ELR (cell line): ENCODE measurements around the gene CEL.
"Not testable (repeated sequence)": the region's sequence is repeated elsewhere in the genome, so short reads cannot be mapped to it uniquely, and the experiment has no call there.

Experiments used
- DNase-seq: peaks from one replicate; pipeline ENCODE4 v3.0.0-alpha.2; 2015; ENCODE audit warnings: low read depth

CEL gene

DNA sequence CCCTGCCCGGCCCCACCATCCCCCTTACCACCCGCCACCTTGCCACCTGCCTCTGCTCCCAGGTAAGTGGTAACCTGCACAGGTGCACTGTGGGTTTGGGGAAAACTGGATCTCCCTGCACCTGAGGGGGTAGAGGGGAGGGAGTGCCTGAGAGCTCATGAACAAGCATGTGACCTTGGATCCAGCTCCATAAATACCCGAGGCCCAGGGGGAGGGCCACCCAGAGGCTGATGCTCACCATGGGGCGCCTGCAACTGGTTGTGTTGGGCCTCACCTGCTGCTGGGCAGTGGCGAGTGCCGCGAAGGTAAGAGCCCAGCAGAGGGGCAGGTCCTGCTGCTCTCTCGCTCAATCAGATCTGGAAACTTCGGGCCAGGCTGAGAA, at the start of gene CEL:
Gene CEL, plus strand, starts transcription at position 218 of the 382 bp plus-strand sequence. Its CDS starts 22 bp downstream, at position 240.
- DNase-seq, result not testable (repeated sequence)

DNA sequence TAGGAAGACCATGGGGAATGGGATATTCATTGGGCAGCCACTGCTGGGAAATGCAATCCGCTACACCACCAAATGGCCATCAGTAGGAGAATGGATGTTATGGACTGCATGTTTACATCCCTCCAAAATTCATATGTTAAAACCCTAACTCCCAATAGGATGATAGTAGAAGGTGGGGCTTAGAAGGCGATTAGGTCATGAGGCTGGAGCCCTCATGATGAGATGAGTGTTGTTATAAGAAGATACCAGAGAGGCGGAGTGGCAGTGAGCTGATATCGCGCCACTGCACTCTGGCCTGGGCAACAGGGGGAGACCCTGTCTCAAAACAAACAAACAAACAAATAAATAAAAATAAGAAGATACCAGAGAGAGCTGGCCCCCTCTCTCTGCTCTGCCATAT, 47.1 kb upstream of the CEL start:
- DNase-seq, result no peak

DNA sequence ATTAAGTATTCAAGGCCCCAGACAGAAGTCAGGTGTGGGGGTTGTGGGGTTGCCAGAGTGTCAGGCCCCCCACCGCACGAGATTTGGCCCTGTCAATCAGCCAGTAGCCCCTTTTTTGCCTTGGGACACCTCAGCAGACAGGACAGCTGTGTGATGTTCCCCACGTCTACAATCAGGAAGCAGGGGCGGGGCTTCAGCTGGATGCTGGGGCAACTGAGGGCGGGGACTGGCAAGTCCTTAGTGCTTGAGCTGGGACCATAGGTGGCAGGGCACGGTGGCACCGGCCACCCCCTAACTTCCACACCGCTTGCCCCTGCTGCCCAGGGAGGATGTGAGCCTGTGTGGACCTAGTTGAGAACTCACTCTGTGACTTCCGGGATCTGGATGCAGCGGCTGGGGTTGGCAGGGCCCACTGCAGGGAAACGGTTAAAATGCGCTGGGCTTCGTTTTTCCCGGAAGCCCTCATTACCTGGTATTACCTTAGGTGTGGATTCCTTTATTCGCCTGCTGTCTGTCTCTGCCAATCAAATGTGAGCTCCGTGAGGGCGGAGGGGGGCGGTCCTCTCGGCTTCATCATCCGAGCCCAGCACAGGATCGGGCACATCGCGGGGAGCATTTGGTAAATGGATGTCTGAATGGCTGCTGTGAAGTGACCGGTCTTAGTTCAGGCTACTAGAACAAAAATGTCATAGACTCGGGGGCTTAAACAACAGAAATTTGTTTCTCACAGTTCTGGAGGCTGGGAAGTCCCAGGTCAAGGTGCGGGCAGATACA, 38.5 kb upstream of the CEL start:
- peak; percentile 25 for DNase-seq

DNA sequence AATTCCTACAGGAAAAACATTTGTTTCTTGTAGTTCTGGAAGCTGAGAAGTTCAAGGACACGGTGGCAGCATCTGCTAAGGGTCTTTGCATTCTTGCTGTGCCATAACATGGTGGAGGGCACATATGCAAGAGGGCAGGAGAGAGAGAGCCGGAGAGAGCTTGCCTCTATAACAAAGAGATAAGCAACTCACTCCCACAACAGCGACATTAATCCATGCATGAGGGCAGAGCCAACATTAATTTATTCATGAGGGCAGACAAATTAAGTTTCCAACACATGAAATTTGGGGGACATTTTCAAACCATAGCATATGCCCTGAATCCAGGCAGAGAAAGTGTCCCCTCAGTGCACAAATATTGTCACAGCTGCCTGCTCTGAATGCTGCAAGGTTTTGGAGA, 35.4 kb upstream of the CEL start:
- no peak for DNase-seq

DNA sequence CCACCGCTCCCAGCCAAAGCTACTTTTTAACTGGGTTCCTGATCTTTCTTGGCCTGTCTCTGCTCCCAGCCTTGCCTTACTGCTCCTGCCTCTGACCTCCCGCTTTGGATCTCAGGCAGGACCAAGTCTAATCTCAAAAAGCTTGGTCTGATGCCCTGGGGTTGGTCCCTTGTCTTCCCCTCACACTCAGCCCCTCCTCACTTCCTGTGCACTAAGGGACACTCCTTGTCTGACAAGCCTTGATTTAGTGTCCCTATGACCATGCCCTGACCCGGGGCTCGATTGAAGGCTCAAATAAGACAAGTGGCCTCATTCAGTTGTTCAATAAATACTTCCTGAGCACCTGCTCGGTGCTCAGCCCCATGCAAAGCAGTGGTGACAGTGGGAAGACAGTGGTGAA, 34.6 kb upstream of the CEL start:
- no peak for DNase-seq

DNA sequence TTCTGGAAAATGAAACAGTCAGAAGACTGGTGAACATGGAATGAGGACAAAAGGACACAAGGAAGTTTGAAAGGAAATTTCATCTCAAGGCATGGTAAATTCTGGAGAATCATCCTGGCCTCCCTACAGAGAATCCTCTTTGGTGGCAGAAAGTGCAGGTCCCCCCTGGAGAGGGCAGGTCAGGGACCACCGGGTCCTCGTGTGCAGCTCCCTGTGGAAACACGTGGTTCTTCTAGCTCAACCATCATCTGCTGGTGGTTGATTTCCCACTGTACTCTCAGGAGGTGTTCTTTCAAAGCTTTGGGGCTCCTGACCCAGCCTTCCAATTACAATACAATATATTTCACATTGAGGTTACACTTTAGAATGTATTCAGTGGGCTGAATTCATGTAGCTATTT, 33.6 kb upstream of the CEL start:
- no peak for DNase-seq

DNA sequence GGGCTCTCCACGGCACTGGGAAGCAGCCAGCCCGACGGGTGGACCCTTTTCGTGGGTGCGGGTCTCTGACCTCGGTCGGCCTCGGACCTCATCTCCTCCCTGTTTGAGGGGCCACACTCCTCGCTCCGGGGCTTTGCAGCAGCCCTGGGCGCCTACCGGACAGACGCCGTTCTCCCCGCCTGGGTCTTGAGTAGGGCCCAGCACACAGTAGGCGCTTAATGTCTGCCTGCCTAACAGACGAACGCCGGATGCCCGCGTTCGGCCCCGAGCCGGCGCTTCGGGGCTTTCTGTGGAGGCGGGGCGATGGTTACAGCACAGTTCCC, 31.8 kb upstream of the CEL start:
- DNase-seq, result no peak

DNA sequence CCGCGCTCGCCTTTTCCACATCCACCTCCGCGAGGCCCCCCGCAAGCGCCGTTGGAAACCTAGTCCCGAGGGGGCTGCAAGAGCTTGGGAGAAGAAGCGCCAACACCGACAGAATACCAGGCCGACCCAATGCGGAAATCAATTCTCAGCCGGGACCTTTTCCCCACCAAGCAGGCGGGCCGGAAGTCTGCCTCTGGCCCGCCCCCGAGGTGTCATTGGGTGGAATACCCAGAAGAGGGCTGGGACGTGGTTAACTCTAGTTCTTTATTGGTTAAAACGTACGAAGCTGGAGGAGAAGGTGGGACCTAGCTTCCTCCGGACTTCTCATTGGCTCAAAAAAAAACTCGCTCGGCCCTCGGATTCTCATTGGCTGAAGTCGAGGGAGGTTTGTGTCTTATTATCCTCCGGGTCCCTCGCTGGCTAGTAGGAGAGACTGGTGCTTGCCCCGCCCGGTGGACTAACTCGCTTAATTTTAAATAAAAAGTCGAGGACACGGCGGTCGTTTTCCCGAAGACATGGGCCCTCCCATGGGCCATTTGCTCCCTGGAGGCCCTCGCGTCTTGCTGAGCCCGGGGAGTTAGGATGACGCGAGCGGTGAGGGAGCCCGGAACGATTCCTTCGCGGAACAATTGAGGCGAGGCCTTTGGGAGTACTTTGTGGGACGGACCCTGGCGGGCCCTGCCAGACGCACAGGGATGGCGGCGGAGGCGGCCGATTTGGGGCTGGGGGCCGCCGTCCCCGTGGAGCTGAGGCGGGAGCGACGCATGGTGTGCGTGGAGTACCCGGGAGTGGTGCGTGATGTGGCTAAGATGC, 31.3 kb upstream of the CEL start, which contains the start of gene GTF3C5:
Gene GTF3C5, plus strand, starts transcription at position 681 of the 813 bp plus-strand sequence. Its CDS starts 15 bp downstream, at position 696.
- DNase-seq, result peak; percentile 100

DNA sequence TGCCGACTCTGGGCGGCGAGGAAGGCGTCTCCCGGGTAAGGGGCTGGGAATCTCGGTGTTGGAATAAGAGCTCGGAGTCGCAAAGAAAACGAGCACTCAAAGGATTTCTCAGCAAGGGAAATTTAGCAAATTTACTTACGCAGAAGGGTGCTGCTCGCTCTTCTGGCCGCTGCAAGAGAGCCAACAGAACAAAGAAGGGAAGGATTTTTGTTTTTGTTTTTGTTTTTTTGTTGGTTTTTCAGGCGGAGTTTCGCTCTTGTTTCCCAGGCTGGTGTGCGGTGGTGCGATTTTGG, 30.7 kb upstream of the CEL start:
- no peak for DNase-seq

DNA sequence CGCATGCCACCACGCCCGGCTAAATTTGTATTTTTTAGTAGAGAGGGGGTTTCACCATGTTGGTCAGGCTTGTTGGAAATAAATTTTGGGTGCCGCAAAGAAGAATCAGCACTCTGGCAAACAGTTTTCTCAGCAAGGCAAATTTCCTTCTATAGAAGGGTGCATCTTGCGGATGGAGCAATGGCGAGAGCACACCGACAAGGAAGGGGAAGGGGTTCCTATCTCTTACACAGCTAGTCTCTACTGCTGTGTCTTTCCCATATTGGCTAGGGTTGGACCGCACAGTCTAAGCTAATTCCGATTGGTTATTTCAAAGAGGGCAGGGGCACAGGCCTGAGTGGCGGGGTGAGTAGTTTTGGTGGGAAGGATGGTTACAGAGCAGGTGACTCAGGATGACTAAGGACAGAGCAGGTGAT, 30.3 kb upstream of the CEL start:
- peak; percentile 41 for DNase-seq

DNA sequence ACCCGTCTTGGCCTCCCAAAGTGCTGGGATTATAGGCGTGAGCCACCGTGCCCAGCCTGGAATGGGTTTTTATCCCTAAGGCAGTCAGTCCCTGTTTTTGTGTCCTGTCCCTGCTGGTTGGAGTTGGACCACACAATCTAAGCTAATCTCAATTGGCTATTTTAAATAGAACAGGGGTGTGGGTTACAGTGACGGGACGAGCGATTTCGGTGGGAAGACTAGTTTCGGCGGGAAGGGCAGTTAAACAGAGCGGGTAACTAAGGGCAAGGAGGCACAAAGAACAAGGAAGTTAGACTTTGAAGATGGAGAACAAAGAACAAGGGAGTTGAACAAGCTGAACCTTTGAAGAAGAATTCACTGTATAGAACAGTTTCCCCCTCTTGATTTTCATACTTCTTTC, 29.6 kb upstream of the CEL start:
- DNase-seq, result no peak

DNA sequence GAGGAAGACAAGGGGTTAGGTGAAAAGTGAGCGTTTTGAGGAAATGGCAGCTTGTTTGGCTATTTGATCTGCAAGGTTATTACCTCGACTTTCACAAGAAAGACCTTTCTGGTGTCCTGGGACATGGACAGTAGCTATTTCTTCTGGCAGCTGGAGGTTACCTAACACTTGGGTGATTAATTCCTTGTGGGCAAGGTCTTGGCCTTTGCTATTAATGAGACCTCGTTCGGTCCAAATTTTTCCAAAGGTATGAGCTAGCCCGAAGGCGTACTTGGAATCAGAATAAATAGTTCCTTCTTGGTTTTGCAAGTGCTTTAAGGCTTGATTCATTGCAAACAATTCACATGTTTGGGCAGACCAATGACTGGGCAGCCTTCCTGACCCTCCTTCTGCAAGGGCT, 26.1 kb upstream of the CEL start:
- DNase-seq, result no peak

DNA sequence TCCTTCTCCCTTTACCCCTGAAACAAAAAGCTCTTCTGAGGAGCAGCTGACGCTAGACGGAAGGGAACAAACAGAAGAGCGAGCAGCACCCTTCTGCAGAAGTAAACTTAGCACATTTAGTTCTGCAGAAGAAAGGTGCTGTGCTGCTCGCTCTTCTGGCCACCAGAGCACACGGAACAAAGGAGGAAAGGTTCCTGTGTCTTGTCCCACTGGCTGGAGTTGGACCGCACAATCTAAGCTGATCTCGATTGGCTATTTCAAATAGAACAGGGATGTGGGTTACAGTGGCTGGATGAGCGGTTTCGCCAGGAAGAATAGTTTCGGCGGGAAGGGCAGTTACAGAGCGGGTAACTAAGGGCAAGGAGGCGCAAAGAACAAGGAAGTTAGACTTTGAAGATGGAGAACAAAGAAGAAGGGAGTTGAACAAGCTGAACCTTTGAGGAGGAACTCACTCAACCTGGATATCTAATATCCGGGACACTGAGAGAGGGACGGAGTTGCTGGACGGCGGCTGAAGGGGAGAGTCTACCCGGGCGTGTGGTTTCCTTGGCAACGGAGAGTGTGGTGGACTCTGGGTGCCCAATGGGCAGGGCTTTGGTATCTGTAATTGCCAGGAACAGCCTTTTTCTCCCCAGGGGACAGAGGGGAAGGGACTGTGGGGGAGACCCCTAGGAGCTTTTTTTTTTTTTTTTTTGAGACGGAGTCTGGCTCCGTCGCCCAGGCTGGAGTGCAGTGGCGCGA, 23.8 kb upstream of the CEL start:
- DNase-seq, result no peak

DNA sequence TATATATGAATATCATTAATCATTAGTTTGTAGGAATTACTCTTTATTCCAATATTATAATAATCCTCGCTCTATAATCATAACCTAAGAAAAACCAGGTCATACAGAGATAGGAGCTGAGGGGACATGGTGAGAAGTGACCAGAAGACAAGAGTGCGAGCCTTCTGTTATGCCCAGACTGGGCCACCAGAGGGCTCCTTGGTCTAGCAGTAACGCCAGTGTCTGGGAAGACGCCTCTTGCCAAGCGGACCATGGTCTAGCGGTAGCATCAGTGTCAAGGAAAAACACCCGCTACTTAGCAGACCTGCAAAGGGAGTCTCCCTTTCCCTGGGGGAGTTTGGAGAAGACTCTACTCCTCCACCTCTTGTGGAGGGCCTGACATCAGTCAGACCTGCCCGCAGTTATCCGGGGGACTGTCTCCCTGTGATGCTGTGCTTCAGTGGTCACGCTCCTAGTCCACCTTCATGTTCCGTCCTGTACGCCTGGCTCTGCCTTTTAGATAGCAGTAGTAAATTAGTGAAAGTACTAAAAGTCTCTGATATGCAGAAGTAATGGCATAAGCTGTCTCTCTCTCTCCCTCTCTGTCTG, 20.8 kb upstream of the CEL start:
- peak; percentile 57 for DNase-seq

DNA sequence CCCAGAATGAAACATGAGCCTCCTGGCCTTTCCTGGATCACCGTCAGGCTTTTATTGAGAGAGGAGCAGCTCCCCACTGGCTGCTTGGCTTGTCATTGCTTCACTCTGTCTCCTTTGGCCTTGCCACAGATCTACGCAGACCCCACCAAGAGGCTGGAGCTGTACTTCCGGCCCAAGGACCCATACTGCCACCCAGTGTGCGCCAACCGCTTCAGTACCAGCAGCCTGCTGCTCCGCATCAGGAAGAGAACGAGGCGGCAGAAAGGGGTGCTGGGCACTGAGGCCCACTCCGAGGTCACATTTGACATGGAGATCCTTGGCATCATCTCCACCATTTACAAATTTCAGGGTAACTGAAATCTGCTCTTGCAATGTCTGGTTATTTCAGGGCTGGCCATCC, 19.8 kb upstream of the CEL start:
- DNase-seq, result no peak

DNA sequence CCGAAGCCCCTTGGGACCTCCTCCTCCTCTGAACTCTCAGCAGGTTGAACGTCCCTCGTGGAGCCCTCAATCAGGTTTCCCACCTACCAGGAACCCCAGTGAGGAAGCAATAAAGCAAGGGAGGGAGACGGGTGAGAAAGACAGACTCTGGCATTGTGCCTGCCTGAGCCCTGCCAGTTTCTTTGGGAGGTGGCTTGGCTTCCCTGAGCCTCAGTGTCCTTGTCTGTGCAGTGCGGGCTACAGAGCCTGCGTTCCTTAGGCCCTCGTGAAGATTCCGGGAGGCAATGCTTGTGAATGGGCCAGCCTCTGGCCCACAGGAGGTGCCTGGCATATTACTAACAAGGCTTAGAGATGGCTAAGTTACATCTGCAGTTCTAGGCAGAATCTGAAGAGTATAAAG, 19.1 kb upstream of the CEL start:
- DNase-seq, result no peak

DNA sequence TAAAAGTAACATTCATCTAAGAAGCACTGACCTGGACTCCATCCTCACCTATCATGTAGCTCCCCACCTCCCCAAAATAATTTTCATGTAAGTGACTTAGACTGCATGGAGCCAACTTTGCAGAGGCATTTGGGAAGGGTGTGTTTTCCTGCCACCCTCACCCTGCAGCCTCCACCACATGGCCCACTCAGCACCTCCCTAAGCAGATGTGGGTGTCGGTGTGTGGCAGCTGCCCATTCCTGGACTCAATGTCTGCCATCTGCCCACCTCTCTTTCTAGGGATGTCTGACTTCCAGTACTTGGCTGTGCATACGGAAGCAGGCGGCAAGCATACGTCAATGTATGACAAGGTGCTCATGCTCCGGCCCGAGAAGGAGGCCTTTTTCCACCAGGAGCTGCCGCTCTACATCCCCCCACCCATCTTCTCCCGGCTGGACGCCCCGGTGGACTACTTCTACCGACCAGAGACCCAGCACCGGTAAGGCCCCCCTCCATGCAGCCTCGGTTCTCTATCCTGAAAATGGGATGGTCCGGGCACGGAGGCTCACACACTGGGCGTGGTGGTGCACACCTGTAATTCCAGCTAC, 18.2 kb upstream of the CEL start:
- no peak for DNase-seq

DNA sequence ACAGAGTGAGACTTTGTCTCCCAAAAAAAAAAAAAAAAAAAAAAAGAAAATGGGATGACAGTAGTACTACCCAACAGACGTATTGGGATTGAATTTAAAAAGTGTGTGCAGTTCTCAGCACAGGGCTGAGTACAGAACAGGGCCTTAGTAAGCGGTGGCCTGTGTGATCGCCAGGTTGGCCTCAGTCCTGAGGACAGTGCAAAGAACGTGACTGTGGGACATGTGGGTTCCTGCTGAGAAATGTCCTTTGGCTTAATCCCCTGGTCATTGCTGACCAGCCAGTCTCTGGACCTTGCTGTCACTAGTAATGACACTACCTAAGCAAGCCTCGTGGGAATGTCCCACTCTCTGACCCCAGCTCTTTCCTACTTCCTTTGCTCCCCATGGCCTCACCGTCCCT, 17.7 kb upstream of the CEL start:
- DNase-seq, result no peak

DNA sequence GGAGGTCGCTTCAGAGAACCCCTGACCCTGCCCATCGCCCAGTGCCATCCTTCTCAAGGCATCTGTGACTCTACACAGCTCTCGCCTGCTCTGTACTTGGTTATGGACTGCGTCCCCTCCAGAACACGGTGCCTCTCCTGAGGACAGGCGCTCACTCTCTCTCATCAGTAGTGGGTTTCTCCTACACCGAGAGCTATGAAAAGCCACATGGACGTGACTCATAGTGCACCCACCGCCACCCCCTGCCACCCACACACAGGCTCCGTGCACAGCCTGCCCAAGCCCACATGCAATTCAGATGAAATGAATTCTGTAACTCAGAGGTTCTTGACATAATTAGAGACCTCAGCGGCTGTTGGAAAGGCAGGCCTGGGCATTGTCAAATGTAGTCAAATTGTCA, 17.1 kb upstream of the CEL start:
- DNase-seq, result no peak

DNA sequence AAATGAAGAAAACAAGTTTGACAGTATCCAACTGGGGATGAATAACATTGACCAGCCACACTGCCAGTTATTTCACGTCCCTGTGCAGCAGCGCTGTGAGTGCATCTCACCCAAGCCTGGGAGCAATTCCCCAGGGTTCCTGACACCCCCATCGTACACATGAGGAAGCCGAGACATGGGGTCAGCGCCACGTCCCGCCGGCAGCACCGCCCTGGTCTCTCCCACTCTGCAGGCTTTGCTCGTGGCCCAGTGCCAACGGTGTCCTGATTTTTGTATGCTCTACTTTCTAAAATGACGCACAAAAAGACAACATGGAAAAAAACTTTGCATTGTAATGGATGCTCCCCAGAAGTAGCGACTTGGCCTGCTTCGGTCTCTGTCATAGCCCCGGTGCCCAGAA, 16.6 kb upstream of the CEL start:
- DNase-seq, result no peak

DNA sequence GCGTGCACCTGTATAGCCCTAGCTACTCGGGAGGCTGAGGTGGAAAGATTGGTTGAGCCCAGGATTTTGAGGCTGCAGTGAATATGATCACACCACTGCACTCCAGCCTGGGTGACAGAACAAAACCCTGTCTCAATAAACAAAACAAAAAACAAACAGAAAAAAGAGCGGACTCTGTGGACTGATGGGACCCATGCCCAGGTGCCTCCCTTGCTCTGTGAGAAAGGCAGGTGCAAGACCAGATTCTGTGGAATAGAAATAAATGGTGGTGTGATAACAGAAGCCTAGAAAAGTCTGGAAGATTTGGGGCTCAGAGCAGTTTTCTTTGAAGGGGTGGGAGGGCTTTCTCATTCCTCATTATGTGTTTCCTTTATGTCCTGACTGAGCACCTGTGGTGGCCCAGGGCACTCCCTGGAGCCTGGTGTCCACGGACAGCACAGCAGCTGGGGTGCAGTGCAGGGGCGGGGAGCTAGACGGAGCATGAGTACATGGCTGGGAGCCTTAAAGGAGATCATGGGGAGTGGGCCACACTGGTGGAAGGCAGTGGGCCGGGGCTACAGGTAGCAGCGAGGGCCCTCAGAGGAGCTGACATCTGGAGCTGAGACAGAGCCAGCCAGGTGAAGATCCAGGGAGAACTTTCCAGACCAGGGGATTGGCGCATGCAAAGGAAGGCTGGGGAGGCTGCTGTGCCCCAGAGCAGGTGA, 15.4 kb upstream of the CEL start:
- no peak for DNase-seq

DNA sequence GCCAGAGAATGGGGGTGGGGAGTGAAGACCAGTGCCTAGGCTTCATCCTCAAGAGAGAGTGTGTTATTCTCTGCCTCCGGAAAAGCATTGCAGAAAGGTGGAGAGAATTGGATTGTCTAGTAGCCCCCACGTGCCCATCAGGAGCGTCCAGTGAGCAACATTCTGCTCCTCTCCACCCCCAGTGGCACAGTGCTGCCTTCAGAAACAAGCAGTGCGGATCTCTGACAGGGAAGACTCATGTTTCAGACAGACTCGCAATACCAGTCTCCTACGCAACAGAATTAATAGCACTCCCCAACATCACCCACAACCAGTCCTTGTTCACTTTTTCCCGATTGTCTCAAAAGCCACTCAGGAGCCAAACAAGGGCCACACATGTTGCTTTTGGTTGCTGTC, 14.9 kb upstream of the CEL start:
- DNase-seq, result no peak
